ENCODE results near the gene HOXC6. TPM values are rescaled to one million over a fixed set of nuclear protein-coding genes. Genes with fewer than 3 reads are reported as not detected.

The HOXC6 gene
- polyA plus RNA-seq, 5 donors: 1.2 to 5.7 (median 2.4) TPM

DNA sequence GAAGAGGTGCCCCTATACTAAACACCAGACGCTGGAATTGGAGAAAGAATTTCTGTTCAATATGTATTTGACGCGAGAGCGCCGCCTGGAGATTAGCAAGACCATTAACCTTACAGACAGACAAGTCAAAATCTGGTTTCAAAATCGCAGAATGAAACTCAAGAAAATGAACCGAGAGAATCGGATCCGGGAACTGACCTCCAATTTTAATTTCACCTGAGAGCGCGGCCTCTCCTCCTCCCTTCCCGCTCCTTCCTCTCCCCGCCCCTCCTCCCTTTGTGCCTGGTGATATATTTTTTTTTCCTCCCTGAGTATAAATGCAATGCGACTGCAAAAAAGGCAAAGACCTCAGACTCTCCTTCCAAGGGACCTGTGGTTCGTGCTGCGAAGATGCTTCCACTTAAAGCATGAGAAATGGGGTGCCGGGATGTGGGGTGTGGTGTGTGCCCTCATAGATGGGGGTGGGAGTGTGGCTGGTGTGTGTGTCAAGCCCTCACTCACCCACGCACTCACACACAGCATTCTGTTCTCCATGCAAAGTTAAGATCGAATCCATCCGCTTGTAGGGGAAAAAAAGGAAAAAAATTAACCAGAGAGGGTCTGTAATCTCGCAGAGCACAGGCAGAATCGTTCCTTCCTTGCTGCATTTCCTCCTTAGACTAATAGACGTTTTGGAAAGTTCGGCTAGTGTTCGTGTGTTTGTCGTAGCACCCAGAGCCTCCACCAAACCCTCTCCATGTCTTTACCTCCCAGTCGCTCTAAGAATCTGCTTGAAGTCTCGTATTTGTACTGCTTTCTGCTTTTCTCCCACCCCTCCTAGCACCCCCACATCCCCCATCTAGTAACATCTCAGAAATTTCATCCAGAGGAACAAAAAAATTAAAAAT lies 38.8 kb upstream of the HOXC6 start:
- DNase-seq: no peak

DNA sequence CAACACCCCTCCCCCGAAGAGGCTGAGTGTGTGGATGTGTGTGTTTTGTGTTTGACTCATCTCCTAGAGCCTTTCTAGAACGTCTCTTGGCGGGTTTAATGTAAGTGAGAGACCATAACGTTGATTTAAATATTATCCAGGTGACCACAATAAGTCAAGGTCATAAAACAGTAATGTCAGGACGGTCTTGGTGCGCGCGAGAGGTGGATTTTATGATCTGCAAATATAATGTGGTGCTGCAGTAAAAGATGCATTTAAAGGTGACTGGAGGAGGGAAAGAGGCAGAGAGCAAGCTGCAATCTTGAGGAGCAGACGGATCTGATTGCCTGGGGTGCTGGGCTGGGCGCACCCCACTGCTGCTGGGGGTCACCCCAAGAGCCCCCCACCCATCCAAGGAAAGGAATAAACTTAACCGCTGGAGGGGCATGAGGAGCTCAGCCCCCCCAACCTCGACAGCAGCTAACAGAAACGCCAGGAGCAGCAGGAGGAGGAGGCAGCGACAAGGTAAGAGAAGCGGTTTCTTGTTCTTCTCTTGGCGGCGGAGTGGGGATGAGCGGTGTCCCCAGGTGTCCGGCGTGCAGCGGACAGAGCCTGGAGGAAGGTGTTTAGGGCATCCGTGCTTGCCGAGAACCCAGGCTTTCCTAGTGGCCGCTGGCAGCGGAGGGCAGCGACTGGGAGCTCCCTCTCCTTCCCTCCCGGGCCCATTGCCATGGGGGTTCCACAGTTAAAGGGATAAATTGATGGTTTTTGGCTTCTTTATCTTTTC lies 37.7 kb upstream of the HOXC6 start:
- no peak for DNase-seq

DNA sequence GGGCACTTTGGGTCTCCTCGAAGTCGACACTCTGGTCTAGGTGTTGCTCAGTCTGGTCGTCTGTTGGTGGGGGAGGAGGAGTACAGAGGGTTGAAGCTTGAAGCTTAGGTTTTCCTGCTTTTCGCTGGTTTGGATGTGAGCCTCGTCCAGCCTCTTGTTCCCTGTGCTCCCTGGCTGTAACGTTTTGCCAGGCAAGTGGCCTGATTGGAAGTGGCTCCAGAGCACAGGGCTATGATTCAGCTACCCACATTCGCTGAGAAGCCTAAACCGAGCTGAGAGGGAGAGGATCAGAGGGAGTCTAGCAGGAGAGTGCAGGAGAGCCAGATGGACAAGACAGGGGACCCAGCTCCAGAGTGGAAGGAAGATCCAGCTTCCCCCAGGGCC lies 37.2 kb upstream of the HOXC6 start:
- DNase-seq: no peak

DNA sequence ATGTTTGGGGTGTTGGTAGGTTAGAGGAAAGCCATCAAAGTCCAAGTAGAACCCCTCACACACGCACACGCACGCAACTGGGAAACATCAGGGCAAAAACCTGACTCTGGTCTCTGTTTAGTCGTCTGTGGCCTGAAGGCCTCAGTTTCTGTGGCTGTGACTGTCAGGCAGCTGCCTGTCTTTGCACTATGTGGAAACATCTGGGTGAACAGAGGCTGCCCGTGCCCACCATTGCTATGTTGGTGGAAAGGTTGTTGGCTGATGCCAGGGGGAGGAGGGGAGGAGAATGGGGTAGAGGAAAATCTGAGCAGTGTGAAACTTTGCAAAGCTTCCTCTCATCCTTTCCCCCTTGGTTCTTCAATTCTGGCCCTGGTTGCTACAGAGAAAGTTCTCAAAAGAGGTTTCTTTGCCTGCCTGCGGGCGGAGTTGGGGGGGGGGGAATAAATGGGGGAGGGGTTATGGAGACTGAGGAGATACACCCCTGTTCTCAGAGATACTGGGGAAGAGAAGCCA lies 35.8 kb upstream of the HOXC6 start:
- no peak for DNase-seq

DNA sequence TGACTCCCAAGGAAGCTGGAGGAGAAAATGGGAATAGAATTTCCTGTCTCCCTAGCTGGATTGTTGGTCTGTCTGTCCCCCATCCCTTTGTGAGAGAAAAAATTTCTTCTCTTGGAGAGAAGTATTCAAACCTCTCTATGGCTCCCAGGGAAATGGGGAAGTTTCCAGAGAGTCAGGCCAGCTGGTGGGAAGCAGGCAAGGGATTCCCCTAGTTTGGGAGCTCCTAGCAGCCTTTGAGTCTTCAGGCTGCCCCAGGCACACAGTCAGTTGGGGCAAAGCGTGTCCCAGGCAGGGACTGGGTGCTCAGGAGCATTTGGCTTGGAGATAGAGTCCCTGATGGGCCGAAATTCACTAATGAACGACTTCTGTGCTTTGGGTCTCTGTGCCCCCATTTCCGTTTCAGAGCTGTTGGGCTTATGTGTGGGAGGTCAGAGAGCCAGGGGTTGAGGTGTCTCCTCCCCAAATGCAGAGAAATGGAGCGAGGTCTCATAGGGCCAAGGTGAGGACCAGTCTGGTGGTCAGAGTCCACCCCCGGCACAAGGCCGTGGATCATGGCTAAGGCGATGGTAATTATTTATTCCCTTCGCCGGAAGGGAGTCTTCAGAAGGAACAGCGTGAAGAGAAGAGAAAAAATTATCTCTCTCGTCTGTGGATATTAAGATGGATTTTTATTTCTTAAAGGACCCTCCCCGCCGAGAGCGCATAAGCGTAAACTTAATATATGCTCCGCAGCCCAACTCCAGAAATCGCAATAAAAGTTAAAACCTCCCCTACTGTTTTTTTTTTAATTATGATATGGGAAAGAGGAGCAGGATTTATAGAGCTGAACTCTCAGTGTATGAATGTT lies 34.9 kb upstream of the HOXC6 start:
- DNase-seq: no peak

DNA sequence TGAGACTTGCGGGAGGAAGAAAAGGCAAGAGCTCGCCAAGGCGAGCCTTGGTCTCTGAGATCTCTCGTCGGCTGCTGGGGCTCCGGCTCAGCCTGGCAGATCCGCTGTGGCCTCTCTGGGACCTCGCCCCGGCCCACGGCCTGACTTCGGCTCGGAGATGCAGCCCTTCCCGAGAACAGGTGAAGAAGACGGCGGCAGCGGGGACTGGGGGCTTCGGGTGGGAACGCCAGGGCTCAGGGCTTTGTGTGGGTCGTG lies 34.3 kb upstream of the HOXC6 start:
- DNase-seq: no peak

DNA sequence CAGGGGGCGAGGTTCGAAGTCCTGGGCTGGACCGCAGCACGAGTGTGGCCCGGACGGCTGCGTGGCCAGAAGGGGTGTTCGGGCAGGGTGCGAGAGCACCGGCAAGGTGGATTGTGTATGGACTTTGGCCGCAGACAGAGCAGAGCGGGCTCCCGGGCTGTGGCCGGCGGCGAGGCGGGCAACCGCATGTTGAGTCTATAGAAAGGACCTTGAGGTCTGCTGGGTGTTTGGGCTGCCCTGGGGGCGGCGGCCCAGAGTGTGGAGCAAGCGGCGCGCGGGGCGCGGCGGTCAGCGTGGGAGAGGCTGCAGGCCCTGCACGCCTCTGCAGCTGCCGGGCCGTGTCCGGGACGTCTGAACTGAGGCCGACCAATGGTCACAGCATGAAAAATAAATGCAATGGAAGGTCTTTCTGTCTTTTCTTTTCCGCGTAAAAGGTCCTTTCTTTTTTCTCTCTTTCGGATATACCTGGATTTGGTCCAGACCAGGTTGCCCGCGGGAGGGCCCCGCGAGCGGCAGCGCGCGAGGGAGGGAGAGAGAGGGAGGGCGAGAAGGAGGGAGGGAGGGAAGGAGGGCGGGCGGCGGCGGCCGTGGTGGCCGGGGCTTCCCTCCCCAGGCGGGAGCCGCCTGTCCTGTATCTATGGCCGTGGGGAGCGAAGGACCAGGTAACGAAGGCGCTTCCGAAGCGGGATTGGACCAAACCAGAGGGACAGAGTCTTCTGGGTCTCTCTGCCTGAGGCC lies 33.8 kb upstream of the HOXC6 start:
- no peak for DNase-seq

DNA sequence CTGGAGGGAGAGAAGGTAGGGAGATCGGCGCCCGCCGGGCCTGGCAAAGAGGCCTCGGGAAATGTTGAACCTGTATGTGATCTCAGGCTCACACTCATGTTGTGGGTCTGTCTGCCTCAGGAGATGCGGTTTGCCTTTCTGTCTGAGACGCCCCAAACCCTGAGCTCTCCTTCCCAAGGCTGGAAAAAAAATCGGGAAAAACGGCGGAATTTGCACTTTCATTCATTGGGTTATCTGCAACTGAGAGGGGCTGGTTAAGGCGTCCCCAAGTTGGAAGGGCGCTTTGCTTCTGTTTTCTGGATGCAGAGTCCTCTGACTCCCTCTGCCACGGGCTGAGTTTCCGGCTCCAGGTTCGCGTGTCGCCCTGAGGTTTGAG lies 33.2 kb upstream of the HOXC6 start:
- no peak for DNase-seq

DNA sequence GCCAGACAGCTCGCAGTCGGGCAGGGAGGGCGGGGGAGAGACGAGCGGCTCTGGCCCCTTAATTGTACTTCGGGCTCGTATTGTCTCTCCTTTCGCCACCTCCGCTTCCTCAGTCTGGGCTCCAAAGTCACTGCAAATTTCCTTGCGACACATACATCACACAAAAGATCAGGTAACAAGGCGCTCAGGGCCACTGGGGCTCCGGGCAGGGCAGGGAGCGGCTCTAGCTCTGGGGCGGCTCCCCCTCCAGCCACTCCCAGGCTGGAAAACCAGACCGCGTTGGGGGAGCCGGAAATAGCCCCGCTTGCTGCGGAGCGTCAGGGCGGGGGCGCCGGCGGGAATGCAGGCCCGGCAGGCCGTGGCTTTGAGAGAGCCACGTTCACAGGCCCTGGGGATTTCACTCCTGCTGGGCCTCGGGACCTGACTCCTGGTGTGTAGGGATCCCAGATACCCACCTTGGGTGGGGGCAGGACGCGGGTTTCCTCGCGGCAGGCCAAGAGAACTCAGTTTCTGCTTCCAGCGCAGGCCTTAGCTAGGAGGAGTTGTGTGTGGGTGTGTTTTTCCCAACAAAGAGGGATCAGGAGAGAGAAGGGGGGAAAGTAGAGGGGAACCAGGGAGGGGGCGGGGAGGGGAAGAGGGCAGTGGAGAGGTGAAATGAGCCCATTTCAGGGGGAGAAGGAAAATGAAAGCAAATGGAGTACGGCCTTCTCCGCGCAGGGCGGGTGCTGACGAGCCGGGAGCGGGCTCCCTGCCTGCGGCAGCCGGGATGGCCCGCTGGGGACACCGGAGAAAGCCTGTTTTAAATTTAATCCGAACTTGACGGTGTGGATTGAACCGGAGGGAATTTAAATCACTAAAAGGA lies 32.6 kb upstream of the HOXC6 start:
- DNase-seq: no peak

DNA sequence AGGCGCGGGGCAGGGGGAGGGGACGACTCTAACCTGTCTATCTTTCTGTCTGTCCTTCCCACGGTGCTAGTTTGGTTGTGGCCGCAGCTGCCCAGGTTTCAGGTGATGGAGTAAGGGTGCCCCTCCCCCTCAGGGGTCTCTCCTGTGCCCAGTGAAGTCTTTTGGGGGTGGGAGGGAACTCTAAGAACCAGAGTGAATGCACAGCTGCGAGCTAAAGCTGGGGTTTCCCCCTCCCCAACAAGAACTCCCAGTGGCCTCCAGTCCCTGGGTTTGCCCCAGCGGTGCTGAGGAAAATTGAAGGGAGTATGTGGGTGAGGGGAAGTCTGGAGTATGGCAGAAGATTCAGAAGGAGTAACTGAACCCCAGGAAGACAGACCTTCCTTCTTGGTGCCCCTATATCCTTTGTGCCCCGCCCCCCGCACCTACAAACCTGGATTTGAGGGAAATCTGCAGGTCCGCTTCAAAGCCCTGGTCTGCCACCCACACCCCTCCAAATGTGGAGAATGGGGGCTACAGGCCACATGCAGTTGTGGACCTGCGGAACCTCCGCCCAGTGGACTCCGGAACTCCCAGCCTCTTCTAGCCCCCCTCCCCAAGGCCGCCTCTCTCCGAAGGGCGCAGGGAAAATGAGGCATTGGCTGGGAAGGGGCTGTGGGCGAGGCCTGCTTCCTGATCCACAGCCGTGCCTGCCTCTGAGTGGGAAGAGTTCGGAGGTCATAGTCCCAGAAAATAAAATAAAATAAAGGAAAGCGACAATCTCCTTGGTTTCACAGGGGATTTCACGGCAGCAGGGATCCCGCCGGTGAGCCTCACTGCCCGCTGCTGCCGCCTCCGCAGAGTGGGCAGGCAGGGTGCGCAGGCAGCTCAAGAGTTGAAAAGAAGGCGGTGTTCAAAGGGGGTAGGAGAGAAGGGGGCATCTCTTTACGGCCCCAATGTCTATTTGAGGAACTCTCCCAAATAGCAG lies 31.7 kb upstream of the HOXC6 start:
- DNase-seq: no peak

DNA sequence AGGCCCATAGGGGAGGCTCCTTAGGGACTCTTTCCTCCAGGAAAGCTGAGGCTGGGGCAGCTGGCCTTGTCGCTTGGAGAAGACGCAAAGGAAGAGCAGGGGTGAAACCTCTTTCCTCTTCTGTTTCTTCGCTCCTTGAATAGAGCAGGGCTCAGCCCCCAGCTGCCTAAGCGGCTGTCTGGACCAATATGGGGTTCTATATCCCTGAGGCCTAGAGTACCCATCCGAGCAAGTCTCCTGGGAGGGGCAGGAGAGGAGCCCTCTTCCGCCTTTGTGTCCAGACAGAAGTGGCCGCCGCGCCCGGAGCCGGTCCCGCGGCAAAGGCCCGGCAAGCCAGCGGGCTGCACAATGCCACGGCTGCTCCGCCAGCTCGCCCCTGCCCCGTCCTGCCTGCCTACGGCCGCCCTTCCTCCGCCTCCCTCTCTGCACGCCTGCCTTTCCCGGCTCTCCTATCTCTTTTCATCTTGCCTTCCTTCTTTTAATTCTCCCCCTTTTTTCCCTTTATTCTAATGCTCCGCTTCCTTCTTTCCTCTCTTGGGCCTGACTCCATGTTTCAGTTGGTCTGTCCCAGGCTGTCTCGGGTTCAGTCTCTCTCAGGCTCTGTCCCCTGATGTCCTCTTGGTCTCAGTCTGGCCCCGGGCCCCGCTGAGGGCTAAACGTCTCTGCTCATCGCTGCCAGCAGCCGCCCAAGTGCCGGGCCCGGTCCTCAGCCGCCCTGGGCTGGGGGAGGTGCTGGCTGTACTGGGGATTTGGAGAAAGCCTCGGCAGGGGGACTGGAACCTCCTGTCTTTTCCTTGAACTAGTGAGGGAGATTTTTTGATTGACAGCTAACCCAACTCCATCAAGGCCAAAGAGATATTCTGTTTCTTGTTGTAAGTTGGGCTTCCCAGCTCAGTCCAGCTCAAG lies 30.8 kb upstream of the HOXC6 start:
- DNase-seq: no peak

DNA sequence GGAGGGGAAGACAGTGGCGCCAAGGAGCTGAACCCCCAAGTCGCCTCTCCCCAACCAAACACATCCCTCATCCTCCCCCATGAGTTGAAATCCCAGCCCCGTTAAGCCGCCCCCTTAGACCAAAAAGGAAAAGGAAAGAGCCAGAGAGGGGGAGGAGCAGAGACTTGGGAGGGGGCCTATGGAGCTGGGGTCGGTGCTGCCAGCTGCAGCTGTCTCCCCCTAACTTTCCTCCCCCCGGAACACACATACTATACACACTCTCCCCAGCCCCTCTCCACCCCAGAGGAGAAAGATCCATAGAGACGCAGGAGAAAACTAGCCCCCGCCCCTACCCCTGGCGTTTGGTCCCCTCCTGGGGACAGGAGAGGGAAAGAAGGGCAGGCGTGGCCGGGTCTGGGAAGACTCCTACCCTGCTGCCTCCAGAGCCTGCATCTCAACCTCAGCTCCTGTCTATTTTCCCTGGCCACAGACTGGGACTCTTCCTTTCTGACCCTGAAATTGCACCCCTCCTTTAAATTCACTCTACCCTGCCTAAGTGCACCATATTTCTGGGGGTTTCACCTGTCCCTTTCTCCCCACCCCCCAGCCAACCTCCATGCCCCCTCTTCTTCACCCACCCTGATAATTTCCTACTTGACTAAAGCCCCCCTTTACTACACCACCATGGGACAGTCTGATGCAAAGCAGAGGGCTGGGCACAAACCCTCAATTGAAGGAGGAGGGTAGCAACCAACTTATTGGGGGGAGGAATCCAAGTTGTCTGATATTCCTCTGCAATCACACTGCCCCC lies 29.9 kb upstream of the HOXC6 start:
- no peak for DNase-seq

DNA sequence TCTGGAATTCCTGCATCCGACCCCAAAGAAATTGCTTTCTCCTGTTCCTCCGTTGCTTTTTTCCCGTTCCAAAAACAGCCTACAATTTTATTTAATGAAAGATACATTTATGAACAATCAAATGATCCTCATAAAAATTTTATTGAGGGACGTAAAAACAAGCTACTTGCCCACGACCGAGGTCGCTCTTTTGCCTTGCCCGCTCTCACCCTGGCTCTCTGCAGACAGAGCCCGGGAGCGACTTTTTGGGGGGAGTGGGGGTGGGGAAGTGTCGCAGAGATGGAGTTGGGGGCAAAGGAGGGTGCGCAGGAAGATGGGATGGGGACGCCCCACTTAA lies 29.4 kb upstream of the HOXC6 start:
- no peak for DNase-seq

DNA sequence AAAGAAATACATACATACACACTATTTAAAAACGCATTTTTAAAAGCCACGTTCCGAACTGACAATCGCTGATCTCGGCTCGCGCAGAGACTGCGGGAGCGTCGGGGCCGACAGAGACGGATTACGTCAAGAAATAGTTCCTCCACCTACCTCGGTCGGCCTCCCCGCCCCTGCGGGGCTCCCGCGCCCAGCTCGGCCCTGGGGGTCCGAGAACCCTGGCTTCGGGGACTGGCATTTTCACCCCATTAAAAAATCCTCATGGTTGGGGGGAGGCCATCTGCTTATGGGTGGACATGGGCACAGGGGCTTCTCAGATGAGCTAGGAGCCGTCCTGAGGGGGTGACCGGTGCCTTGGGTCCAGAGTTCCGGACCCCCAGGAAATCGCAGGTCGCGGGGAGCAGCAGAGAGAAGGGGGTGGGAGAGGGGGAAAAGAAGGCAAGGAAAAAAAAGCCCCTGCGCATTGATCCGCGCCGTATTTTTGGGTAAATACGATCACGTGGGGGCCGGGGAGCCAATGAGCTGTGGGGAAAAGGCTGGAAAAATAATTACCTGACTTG lies 28.6 kb upstream of the HOXC6 start:
- DNase-seq: no peak

DNA sequence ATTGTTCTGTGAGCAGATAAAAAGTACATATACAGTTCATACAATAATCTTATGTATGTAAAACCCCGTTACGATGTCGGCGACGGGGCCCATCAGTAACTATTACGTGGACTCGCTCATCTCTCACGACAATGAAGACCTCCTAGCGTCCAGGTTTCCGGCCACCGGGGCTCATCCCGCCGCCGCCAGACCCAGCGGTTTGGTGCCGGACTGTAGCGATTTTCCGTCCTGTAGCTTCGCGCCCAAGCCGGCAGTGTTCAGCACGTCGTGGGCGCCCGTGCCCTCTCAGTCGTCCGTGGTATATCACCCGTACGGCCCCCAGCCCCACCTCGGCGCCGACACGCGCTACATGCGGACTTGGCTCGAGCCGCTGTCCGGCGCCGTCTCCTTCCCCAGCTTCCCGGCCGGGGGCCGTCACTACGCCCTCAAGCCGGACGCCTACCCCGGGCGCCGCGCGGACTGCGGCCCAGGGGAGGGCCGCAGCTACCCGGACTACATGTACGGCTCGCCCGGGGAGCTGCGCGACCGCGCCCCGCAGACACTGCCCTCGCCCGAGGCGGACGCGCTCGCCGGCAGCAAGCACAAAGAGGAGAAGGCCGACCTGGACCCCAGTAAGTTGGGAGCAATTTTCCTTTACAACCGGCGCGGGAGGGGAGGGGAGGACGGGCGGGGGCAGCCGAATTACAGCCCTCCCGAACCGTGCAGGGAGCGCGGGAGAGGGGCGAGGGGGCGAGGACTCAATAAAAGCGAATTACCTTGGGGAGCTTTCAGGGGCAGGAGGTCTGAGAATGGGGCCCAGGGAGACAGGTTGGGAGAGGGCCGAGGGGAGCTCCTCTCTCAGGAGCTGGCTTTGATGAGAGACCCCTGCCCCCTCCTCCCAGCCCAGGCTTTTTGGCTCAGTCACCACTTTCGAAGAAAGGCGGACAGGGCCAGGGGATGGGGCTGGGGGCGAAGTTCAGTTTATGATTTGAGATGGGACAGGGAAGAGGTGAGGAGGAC lies 27.8 kb upstream of the HOXC6 start, which contains the start of gene HOXC9:
HOXC9 (plus strand) TSS at position 46 of the 999 bp plus-strand sequence; CDS start at position 74, 28 bp downstream.
- no peak for DNase-seq

Measured in right lung (tissue), 5 donors.